Measurements from ENCODE around the gene SYT9. TPM values are rescaled to one million over a fixed set of nuclear protein-coding genes. Genes with fewer than 3 reads are reported as not detected.

SYT9 gene
- total and polyA plus RNA-seq, 10 donors: 0.02 to 0.39 (median 0.08) TPM; not detected in 4

GRCh38 chr11:7484131-7484530 lies 232.4 kb downstream of the SYT9 start:
- Histone ChIP-seq H3K27ac (peak overlapping the region in 1 of 8 donors; percentile 38), H3K9me3 (no peaks in the 10 kb centered on the region), H3K36me3 (no peaks in the 10 kb centered on the region), H3K27me3 (replicated peaks in 1 of 7) (no peaks in the 10 kb centered on the region), H3K4me3 (no peak overlapping the region), H3K4me1 (peaks cover 0 to 13% (median 3%) of the 10 kb centered on the region in 6 donors)
- DNase-seq: no peak
- no peak for TF ChIP-seq POLR2AphosphoS5 (IDR thresholded peaks at IDR 0.05)
- no peak for TF ChIP-seq POLR2A (IDR thresholded peaks at IDR 0.05)
- no peak for TF ChIP-seq CTCF (IDR thresholded peaks at IDR 0.05 in 8 of 11, conservative IDR thresholded peaks at IDR 0.05 in 3 of 11)
- intact Hi-C loops (cut with DNase I; ENCODE audit: low total_unique reads): no loop called here
- WGBS, 5 donors: 76 to 90% (median 76%) methylated on average over 3 of the region's 3 CpGs

- no peaks in the 10 kb centered on the region for H3K9me3 ChIP-seq
- intact Hi-C loops (cut with DNase I; ENCODE audit: low total_unique reads): no loop called here
- DNase-seq: no peak
- H3K36me3 ChIP-seq: no peaks in the 10 kb centered on the region
- H3K4me3 ChIP-seq: no peak overlapping the region
- WGBS, 5 donors: 74 to 85% (median 78%) methylated on average over 3 of the region's 3 CpGs
- peak overlapping the region in 4 of 8 donors; percentile 38 to 62 (median 48) for H3K27ac ChIP-seq
- peaks cover 0 to 15% (median 3%) of the 10 kb centered on the region in 6 donors for H3K4me1 ChIP-seq
- no peak for TF ChIP-seq POLR2AphosphoS5 (IDR thresholded peaks at IDR 0.05)
- TF ChIP-seq POLR2A (IDR thresholded peaks at IDR 0.05): no peak
- no peak for TF ChIP-seq CTCF (IDR thresholded peaks at IDR 0.05 in 8 of 11, conservative IDR thresholded peaks at IDR 0.05 in 3 of 11)
- no peaks in the 10 kb centered on the region for H3K27me3 ChIP-seq (replicated peaks in 1 of 7)
Observed at GRCh38 chr11:7484645-7485044, 232.9 kb downstream of the SYT9 start.

GRCh38 chr11:7485186-7486097 lies 233.7 kb downstream of the SYT9 start, which contains the start of gene OLFML1:
Gene OLFML1, plus strand, starts transcription at chr11:7485506. Its CDS starts 370 bp downstream, at chr11:7485876.
- Histone ChIP-seq H3K27ac (peak within 1 kb of the TSS in 7 of 8 donors; percentile 22 to 64 (median 58)), H3K4me1 (peaks cover 0 to 10% (median 2%) of the 10 kb centered on the region in 6 donors), H3K9me3 (no peaks in the 10 kb centered on the region), H3K4me3 (peak within 1 kb of the TSS; percentile 5 to 59 (median 28)), H3K36me3 (no peaks in the 10 kb centered on the region), H3K27me3 (replicated peaks in 1 of 7) (no peaks in the 10 kb centered on the region)
- 68 to 79% (median 72%) methylated on average over 15 of the region's 15 CpGs for WGBS, 5 donors
- intact Hi-C loops (cut with DNase I; ENCODE audit: low total_unique reads): no loop called here
- no peak for DNase-seq
- TF ChIP-seq POLR2A (IDR thresholded peaks at IDR 0.05): no peak
- TF ChIP-seq POLR2AphosphoS5 (IDR thresholded peaks at IDR 0.05): peak in 1 of 3 donors; percentile 18

- Histone ChIP-seq H3K27ac (peak overlapping the region in 4 of 8 donors; percentile 58 to 64 (median 62)), H3K27me3 (replicated peaks in 1 of 7) (no peaks in the 10 kb centered on the region), H3K36me3 (no peaks in the 10 kb centered on the region), H3K4me1 (peaks cover 0 to 9% (median 2%) of the 10 kb centered on the region in 6 donors), H3K4me3 (peak overlapping the region; percentile 5 to 59 (median 28)), H3K9me3 (no peaks in the 10 kb centered on the region)
- 73 to 85% (median 79%) methylated on average over 2 of the region's 2 CpGs for WGBS, 5 donors
- DNase-seq: no peak
- TF ChIP-seq POLR2AphosphoS5 (IDR thresholded peaks at IDR 0.05) (no peak), CTCF (IDR thresholded peaks at IDR 0.05 in 8 of 11, conservative IDR thresholded peaks at IDR 0.05 in 3 of 11) (no peak), POLR2A (IDR thresholded peaks at IDR 0.05) (no peak)
- intact Hi-C loops (cut with DNase I; ENCODE audit: low total_unique reads): no loop called here
Observed at GRCh38 chr11:7486098-7486780, 234.5 kb downstream of the SYT9 start.
